DND-41 (cell line): Measurements from ENCODE around the gene ENDOG.
"Not testable (repeated sequence)": the region's sequence is repeated elsewhere in the genome, so short reads cannot be mapped to it uniquely, and the experiment has no call there.

ENCODE experiments used
- ATAC-seq: fragments of 200-7000 bp; cut with Tn5 transposase; 3 replicates; pipeline ENCODE4 v1.9.1; 2021; ENCODE audit warnings: low read depth; ENCODE audit not compliant: insufficient read depth
- DNase-seq: peaks from one replicate; pipeline ENCODE4 v3.0.0-alpha.2; 2020
- H2AFZ ChIP-seq: 2 replicates; pipeline ENCODE4 v1.6.0; 2012; ENCODE audit warnings: low read depth, low read length
- H3K27ac ChIP-seq: 2 replicates; pipeline ENCODE4 v1.5.1; 2012; ENCODE audit warnings: low read length, inconsistent platforms
- H3K27me3 ChIP-seq: fragments of 200-600 bp; sonication (generic); 2 replicates; pipeline ENCODE4 v1.6.0; 2012; ENCODE audit warnings: low read length, mild to moderate bottlenecking, inconsistent platforms; ENCODE audit not compliant: insufficient read depth, poor library complexity
- H3K36me3 ChIP-seq: 2 replicates; pipeline ENCODE4 v1.5.1; 2012; ENCODE audit warnings: low read length, inconsistent platforms; ENCODE audit not compliant: insufficient read depth
- H3K4me1 ChIP-seq: 2 replicates; pipeline ENCODE4 v1.5.1; 2012; ENCODE audit warnings: mild to moderate bottlenecking, low read length; ENCODE audit not compliant: insufficient read depth
- H3K4me2 ChIP-seq: 2 replicates; pipeline ENCODE4 v1.6.0; 2012; ENCODE audit warnings: mild to moderate bottlenecking, moderate library complexity, low read length, inconsistent platforms; ENCODE audit not compliant: insufficient read depth
- H3K4me3 ChIP-seq, 2 experiments: fragments of 200-600 bp in 1 of 2; shearing (Covaris generic) in 1 of 2; 2 replicates each; pipeline ENCODE4 v1.5.1; 2012 to 2016; ENCODE audit warnings: inconsistent platforms in 2 of 2, low read length in 2 of 2, mild to moderate bottlenecking in 2 of 2, low read depth in 1 of 2, moderate library complexity in 1 of 2
- H3K79me2 ChIP-seq: 2 replicates; pipeline ENCODE4 v1.6.0; 2012; ENCODE audit warnings: low read length, inconsistent platforms; ENCODE audit not compliant: insufficient read depth
- H3K9ac ChIP-seq: 2 replicates; pipeline ENCODE4 v1.6.0; 2012; ENCODE audit warnings: low read depth, mild to moderate bottlenecking, inconsistent platforms, low read length, moderate library complexity
- H3K9me3 ChIP-seq: 2 replicates; pipeline ENCODE4 v1.5.1; 2012; ENCODE audit warnings: low read length, moderate library complexity, mild to moderate bottlenecking, inconsistent platforms; ENCODE audit not compliant: insufficient read depth, severe bottlenecking
- H4K20me1 ChIP-seq: 2 replicates; pipeline ENCODE4 v1.6.0; 2012; ENCODE audit warnings: low read length; ENCODE audit not compliant: insufficient read depth
- CTCF ChIP-seq: IDR thresholded peaks from 2 replicates; pipeline ENCODE4 v1.5.1; 2012; ENCODE audit warnings: borderline replicate concordance, low read length, moderate library complexity, mild to moderate bottlenecking; ENCODE audit not compliant: poor library complexity, severe bottlenecking; ENCODE audit errors: extremely low read depth
- EZH2 ChIP-seq: IDR thresholded peaks from 3 replicates; pipeline ENCODE4 v1.6.1; 2012; ENCODE audit warnings: borderline replicate concordance, low read depth, mild to moderate bottlenecking, moderate library complexity, low read length, inconsistent platforms; ENCODE audit not compliant: severe bottlenecking

The ENDOG gene

DNA sequence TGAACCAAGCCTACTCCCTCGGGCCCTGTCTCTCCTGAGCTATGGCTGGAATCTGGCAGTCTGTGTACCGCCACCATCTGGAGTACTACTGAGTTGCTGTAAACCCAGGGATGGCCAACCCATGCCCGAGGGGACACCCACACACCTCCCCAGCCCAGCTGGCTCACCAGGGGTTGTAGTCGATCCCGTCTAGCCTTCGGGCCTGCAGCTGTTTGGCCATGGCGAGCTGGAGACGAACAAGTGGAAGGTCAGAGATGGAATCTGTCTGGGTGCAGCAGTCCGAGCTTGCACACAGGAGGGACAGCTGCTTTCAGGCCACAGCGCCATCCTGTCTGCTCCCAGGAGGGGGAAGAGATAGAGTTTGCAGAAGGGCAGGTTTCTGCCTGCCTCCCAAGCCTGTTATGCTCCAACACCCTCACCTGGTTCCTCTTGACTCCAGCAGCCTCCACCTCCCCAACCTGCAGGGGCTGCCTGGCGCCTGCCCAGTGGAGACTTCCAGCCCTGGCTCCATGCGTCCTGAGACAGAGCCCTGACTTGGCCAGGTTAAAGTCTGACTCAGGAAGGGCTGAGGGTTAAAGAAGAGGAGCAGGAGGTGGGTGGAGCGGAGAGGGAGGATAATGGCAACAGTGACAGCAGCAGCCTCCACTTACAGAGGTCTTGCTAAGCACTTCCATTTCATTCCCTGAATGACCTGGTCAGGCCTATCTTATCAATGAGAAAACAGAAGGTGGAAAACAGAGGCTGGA, 27.1 kb downstream of the ENDOG start:
- peaks cover 3% of the 10 kb centered on the region; the same call in 1 of the 2 replicates for H3K36me3 ChIP-seq
- no peak overlapping the region for H3K4me2 ChIP-seq
- no peaks in the 10 kb centered on the region for H3K4me1 ChIP-seq
- no peak overlapping the region for H3K27ac ChIP-seq
- ATAC-seq = no peak
- no peak overlapping the region for H2AFZ ChIP-seq
- H3K27me3 ChIP-seq = no peaks in the 10 kb centered on the region
- no peak overlapping the region for H3K4me3 ChIP-seq
- H3K9me3 ChIP-seq = no peaks in the 10 kb centered on the region
- H4K20me1 ChIP-seq = no peaks in the 10 kb centered on the region
- no peak for DNase-seq
- TF ChIP-seq EZH2 = no peak
- TF ChIP-seq CTCF = no peak
- H3K9ac ChIP-seq = no peak overlapping the region
- no peaks in the 10 kb centered on the region for H3K79me2 ChIP-seq

GRCh38 chr9:128846680-128847030, 28.4 kb downstream of the ENDOG start:
- Histone ChIP-seq H3K79me2 (no peaks in the 10 kb centered on the region), H3K27me3 (no peaks in the 10 kb centered on the region), H3K9me3 (peaks cover 3% of the 10 kb centered on the region), H3K4me3 (no peak overlapping the region), H4K20me1 (no peaks in the 10 kb centered on the region), H2AFZ (no peak overlapping the region), H3K27ac (no peak overlapping the region), H3K4me1 (no peaks in the 10 kb centered on the region), H3K36me3 (peaks cover 3% of the 10 kb centered on the region; the same call in 1 of the 2 replicates), H3K9ac (no peak overlapping the region), H3K4me2 (no peak overlapping the region)
- TF ChIP-seq CTCF = no peak
- no peak for TF ChIP-seq EZH2
- ATAC-seq (no peak), DNase-seq (no peak)

GRCh38 chr9:128847803-128848202, 29.5 kb downstream of the ENDOG start:
- Histone ChIP-seq H3K27me3 (no peaks in the 10 kb centered on the region), H3K9me3 (peaks cover 3% of the 10 kb centered on the region), H3K4me2 (no peak overlapping the region), H3K36me3 (no peaks in the 10 kb centered on the region), H3K4me1 (no peaks in the 10 kb centered on the region), H3K9ac (no peak overlapping the region), H3K27ac (no peak overlapping the region), H3K79me2 (no peaks in the 10 kb centered on the region), H2AFZ (no peak overlapping the region), H3K4me3 (no peak overlapping the region), H4K20me1 (no peaks in the 10 kb centered on the region)
- DNase-seq (no peak), ATAC-seq (no peak)
- TF ChIP-seq EZH2 = no peak
- no peak for TF ChIP-seq CTCF

GRCh38 chr9:128851024-128851423, 32.7 kb downstream of the ENDOG start:
- H4K20me1 ChIP-seq, H2AFZ ChIP-seq, H3K4me1 ChIP-seq, H3K9ac ChIP-seq, H3K27ac ChIP-seq, ATAC-seq, H3K4me2 ChIP-seq, DNase-seq, H3K79me2 ChIP-seq, H3K36me3 ChIP-seq, H3K9me3 ChIP-seq, H3K4me3 ChIP-seq, H3K27me3 ChIP-seq: not testable (repeated sequence)
